ENCODE measurements around the gene PCSK2.

DNA sequence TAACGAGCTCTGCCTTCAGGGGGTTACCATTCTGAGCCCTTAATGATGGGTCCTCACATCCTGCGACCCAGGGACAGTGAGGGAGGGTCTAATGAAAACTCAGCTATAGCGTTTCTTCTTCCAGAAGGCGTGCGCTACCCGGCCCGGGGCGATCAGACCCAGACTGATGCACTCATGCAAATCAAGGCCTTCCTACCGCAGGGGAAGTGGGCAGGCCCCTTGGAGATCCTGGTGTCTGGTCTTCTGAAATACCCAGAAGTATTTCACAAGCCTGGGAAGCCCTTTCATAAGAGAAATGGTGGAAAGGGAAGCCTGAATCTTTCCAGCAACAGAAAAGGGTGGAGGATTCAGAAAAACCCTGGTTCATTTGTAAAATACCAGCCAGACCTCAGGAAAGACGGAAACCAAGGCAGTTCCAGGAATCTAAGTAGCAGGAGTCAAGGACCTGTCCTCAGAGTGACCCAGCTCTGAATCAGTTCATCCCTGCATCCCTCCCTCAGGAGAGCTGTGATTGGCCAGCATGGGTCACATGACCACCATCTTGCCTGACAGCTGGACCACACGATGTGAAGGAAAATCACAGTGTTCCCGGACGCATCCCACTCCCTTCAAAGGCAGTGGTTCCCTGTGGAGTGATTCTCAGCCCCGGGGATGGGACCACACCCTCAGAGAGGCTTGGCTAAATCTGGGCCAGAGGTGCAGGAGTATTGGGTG, 291.7 kb downstream of the PCSK2 start:
- TF ChIP-seq POLR2A (IDR thresholded peaks at IDR 0.05) = no peak
- TF ChIP-seq, protein P1, sequence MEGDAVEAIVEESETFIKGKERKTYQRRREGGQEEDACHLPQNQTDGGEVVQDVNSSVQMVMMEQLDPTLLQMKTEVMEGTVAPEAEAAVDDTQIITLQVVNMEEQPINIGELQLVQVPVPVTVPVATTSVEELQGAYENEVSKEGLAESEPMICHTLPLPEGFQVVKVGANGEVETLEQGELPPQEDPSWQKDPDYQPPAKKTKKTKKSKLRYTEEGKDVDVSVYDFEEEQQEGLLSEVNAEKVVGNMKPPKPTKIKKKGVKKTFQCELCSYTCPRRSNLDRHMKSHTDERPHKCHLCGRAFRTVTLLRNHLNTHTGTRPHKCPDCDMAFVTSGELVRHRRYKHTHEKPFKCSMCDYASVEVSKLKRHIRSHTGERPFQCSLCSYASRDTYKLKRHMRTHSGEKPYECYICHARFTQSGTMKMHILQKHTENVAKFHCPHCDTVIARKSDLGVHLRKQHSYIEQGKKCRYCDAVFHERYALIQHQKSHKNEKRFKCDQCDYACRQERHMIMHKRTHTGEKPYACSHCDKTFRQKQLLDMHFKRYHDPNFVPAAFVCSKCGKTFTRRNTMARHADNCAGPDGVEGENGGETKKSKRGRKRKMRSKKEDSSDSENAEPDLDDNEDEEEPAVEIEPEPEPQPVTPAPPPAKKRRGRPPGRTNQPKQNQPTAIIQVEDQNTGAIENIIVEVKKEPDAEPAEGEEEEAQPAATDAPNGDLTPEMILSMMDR (IDR thresholded peaks at IDR 0.05) = no peak

Measured in lower leg skin (tissue), 3 donors.